Spinal cord (tissue), 10 donors: ENCODE results near the gene ENDOU. TPM values are rescaled to one million over a fixed set of nuclear protein-coding genes. Genes with fewer than 3 reads are reported as not detected.

Experiments
- DNase-seq, 6 donors: peaks; one replicate each; pipeline versions ENCODE4 v3.0.0 to v3.0.0-alpha.2; 2013 to 2015; ENCODE audit warnings: low spot score in 6 of 6, low read depth in 4 of 6
- H3K27ac ChIP-seq: one replicate; pipeline ENCODE4 v1.5.1; 2013; ENCODE audit warnings: low read depth, low read length, control low read depth
- H3K27me3 ChIP-seq: one replicate; pipeline ENCODE4 v1.6.1; 2013; ENCODE audit warnings: low read length; ENCODE audit not compliant: control insufficient read depth, insufficient read depth
- H3K36me3 ChIP-seq: one replicate; pipeline ENCODE4 v1.6.1; 2013; ENCODE audit warnings: low read length; ENCODE audit not compliant: control insufficient read depth, insufficient read depth
- H3K4me1 ChIP-seq: one replicate; pipeline ENCODE4 v1.6.1; 2013; ENCODE audit warnings: low read length; ENCODE audit not compliant: control insufficient read depth, insufficient read depth
- H3K4me3 ChIP-seq: one replicate; pipeline ENCODE4 v1.5.1; 2013; ENCODE audit warnings: low read depth, low read length, control low read depth
- H3K9me3 ChIP-seq: one replicate; pipeline ENCODE4 v1.6.1; 2013; ENCODE audit warnings: low read length; ENCODE audit not compliant: control insufficient read depth, insufficient read depth
- WGBS: methylation state at CpG from one replicate; pipeline ENCODE4 v1.1.5; 2013; ENCODE audit warnings: missing lambda C conversion rate; ENCODE audit not compliant: insufficient coverage; 5-methylcytosine and 5-hydroxymethylcytosine counted together
- polyA plus RNA-seq, 2 donors: library from polyadenylated mRNA; unstranded; fragments of 120-200 nt; gene quantifications; one replicate each; pipeline ENCODE4 v1.2.1, GENCODE V29; 2013; ENCODE audit not compliant: insufficient read length in 2 of 2
- total RNA-seq, 2 donors: library from RNA; depleted of rRNA in 1 of 2; stranded (reverse); fragments of 120-200 nt in 1 of 2; fragments of >200 nt in 1 of 2; gene quantifications; one replicate each; pipeline versions ENCODE4 v1.2.3 to v1.2.4, GENCODE V29; 2013 to 2014
- donor health status: healthy.

Gene ENDOU
- total and polyA plus RNA-seq, 4 donors: 0.32 to 0.50 (median 0.36) TPM

DNA sequence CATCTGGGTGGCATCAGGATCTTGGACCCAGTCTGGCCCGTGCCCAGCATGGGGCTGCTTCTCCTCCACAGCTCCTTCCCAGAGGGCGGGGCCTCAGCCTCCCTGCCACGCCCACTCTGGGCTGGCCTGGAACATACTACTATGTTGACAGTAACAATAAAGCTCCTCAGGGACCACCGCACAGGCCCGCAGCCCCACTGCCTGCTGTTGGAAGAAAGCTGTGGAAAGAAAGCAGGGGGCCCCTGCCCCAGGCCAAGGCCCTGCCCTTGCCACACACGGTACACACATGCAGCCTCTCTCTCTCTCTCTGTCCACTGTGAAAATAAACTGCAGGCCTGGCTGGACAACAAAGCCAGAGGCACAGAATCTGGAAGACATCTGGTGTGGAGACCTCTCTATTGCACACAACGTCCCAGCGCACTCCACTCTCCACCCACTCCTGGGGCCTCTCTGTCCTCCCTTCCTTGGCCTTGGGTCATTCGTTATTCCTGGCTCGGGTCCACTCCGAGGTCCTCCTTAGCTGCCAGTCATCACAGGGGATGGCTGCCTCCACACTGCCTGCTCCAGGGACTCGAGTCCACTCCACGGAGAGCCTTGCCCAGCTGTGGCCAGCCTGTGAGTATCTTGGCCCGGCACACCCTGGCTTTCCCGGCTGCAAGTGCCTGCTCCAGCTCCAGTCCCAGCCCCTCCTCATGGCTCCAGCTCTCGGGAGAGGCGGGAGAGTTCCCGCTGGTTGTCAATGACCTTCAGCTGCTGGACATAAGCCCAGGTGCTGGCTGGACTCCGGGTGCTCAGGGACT is 11.8 kb upstream of the ENDOU start:
- Histone ChIP-seq H3K27ac (peak overlapping the region; percentile 84), H3K27me3 (no peaks in the 10 kb centered on the region), H3K4me3 (no peak overlapping the region), H3K36me3 (peaks cover 28% of the 10 kb centered on the region), H3K9me3 (no peaks in the 10 kb centered on the region), H3K4me1 (peaks cover 65% of the 10 kb centered on the region)
- 34% methylated on average over 18 of the region's 19 CpGs for WGBS
- DNase-seq: peak in 3 of 6 donors; percentile 34 to 79 (median 42)

DNA sequence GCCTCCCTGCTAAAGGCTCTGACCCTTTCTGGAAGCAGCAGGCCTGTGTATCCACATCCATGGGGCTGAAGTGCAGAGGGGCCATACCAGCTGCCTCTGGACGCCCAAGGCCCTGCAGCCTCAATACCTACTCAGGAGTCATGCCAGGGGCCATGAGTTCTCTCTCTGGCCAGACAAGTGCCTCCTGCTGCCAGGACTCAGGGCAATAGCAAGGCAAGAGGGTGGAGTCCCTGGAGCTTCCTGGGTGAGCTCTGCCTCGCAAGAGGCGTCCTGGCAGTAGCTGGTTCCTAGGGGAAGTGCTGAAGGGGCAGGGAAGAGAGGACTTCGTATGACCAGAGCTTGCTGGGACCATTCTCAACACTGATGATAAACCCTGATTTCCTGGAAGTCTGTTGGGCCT is 10.9 kb upstream of the ENDOU start:
- DNase-seq: no peak
- 94% methylated on average over 4 of the region's 4 CpGs for WGBS
- Histone ChIP-seq H3K4me1 (peaks cover 58% of the 10 kb centered on the region), H3K27ac (peak overlapping the region; percentile 84), H3K9me3 (no peaks in the 10 kb centered on the region), H3K4me3 (no peak overlapping the region), H3K36me3 (peaks cover 28% of the 10 kb centered on the region), H3K27me3 (no peaks in the 10 kb centered on the region)

GRCh38 chr12:47735649-47736048 is 10.4 kb upstream of the ENDOU start:
- Histone ChIP-seq H3K27ac (peak overlapping the region; percentile 7), H3K4me1 (peaks cover 52% of the 10 kb centered on the region), H3K36me3 (peaks cover 28% of the 10 kb centered on the region), H3K4me3 (no peak overlapping the region), H3K27me3 (no peaks in the 10 kb centered on the region), H3K9me3 (no peaks in the 10 kb centered on the region)
- no peak for DNase-seq
- 95% methylated on average over 11 of the region's 11 CpGs for WGBS

- H3K9me3 ChIP-seq: no peaks in the 10 kb centered on the region
- H3K27ac ChIP-seq: peak overlapping the region; percentile 3
- DNase-seq: peak in 2 of 6 donors; percentile 72 to 79
- H3K4me3 ChIP-seq: no peak overlapping the region
- no peaks in the 10 kb centered on the region for H3K27me3 ChIP-seq
- H3K36me3 ChIP-seq: peaks cover 25% of the 10 kb centered on the region
- peaks cover 45% of the 10 kb centered on the region for H3K4me1 ChIP-seq
- WGBS: 52% methylated on average over 9 of the region's 12 CpGs
Measured at GRCh38 chr12:47734725-47735480, 9.6 kb upstream of the ENDOU start.

DNA sequence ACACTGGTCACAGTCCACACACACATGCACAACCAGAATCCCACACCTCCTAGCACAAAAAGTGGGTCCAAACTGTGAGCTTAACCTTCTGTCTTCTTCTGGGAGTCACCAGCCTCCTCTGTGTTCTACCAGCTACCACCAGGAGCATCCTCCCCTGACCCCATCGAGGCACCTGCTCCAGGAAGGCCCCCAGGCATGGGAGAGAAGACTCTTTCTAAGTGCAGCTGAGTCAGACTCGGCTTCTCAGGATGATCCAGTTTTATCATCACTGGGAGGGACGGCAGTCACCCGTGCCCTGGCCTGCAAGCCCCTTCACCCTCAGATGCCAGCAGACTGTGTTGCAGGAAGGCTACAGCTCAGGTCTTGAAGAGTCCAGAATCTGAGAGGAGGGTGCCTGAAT is 7.9 kb upstream of the ENDOU start:
- H3K27me3 ChIP-seq: no peaks in the 10 kb centered on the region
- H3K27ac ChIP-seq: no peak overlapping the region
- WGBS: 92% methylated on average over 4 of the region's 4 CpGs
- peaks cover 40% of the 10 kb centered on the region for H3K4me1 ChIP-seq
- no peak overlapping the region for H3K4me3 ChIP-seq
- peaks cover 17% of the 10 kb centered on the region for H3K36me3 ChIP-seq
- no peaks in the 10 kb centered on the region for H3K9me3 ChIP-seq
- DNase-seq: no peak

- Histone ChIP-seq H3K27me3 (no peaks in the 10 kb centered on the region), H3K36me3 (peaks cover 12% of the 10 kb centered on the region), H3K9me3 (no peaks in the 10 kb centered on the region), H3K4me1 (peaks cover 33% of the 10 kb centered on the region), H3K4me3 (no peak overlapping the region), H3K27ac (no peak overlapping the region)
- no peak for DNase-seq
- WGBS: 100% methylated on average over 1 of the region's 2 CpGs
Measured at GRCh38 chr12:47732504-47732903, 7.2 kb upstream of the ENDOU start.

GRCh38 chr12:47731723-47732122 is 6.4 kb upstream of the ENDOU start:
- Histone ChIP-seq H3K27ac (no peak overlapping the region), H3K36me3 (peaks cover 7% of the 10 kb centered on the region), H3K4me1 (peaks cover 30% of the 10 kb centered on the region), H3K4me3 (no peak overlapping the region), H3K27me3 (no peaks in the 10 kb centered on the region), H3K9me3 (no peaks in the 10 kb centered on the region)
- no peak for DNase-seq
- 81% methylated on average over 3 of the region's 5 CpGs for WGBS

GRCh38 chr12:47730341-47730744 is 5.1 kb upstream of the ENDOU start:
- peaks cover 16% of the 10 kb centered on the region for H3K4me1 ChIP-seq
- no peak overlapping the region for H3K27ac ChIP-seq
- H3K4me3 ChIP-seq: no peak overlapping the region
- no peaks in the 10 kb centered on the region for H3K9me3 ChIP-seq
- H3K27me3 ChIP-seq: no peaks in the 10 kb centered on the region
- H3K36me3 ChIP-seq: peaks cover 2% of the 10 kb centered on the region
- 74% methylated on average over 7 of the region's 8 CpGs for WGBS
- no peak for DNase-seq

- DNase-seq: no peak
- no peaks in the 10 kb centered on the region for H3K9me3 ChIP-seq
- 88% methylated on average over 2 of the region's 3 CpGs for WGBS
- H3K4me3 ChIP-seq: no peak overlapping the region
- no peak overlapping the region for H3K27ac ChIP-seq
- H3K27me3 ChIP-seq: no peaks in the 10 kb centered on the region
- peaks cover 7% of the 10 kb centered on the region for H3K4me1 ChIP-seq
- H3K36me3 ChIP-seq: no peaks in the 10 kb centered on the region
Measured at GRCh38 chr12:47729233-47729632, 3.9 kb upstream of the ENDOU start.
